ENCODE measurements around the gene EDEM2.
"Not testable (repeated sequence)": the region's sequence is repeated elsewhere in the genome, so short reads cannot be mapped to it uniquely, and the experiment has no call there.

The EDEM2 gene

DNA sequence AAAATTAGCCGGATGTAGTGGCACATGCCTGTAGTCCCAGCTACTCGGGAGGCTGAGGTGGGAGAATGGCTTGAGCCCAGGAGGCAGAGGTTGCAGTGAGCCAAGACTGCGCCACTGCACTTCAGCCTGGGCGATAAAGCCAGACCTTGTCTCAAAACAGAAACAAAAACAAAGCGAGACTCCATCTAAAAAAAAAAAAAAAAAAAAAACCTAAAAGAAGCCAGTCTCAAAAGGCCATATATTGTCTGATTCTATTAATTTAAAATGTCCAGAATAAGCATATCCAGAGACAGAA lies 66.8 kb downstream of the EDEM2 start:
- not testable (repeated sequence) for DNase-seq

DNA sequence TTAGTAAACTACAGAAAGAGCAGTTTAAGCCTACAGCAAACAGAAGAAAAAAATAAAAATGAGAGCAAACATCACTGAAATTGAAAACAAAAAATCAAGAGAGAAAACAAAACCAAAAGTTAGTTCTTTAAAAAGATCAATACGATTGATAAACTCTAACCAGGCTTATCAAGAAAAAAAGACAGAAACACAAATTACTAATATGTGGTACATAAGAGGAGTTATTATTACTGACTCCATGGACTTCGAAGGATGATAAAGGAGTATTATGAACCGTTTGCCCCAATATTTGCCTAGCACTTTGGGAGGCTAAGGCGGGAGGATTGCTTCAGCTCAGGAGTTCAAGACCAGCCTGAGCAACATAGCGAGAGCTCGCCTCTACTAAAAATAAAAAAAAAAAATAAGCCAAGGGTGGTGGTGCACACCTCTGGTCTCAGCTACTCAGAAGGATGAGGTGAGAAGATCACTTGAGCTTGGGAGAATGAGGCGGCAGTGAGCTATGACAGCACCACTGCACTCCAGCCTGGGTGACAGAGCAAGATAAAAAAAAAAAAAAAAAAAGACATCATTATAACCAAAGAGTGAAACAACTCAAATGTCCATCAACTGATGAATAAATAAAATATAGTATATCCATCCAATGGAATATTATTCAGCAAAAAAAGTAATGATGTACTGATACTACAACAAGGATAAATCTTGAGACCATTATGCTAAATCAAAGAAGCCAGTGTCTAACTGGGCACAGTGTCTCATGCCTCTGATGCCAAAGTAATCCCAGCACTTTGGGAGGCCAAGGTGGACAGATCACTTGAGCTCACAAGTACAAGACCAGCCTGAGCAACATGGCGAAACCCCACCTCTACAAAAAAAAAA lies 67.4 kb downstream of the EDEM2 start:
- DNase-seq: no peak

DNA sequence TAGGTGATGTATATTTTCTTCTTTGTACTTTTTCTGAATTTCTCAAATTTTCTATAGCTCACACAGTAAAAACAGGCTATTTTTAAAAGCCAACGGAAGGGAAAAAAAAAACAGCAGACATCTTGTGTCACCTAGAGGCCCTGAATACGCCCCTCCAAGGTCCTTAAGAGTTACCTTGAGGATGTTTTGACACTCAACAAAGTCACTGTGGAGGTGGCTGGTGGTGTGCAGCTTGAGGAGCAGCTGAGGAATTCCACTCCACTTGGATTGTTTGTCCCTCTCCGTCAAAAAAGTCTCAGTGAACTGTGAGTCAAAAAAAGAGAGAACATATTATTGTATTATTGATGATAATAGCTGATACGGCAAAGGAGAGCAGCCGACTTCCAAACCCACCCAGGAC lies 69.3 kb downstream of the EDEM2 start:
- DNase-seq: no peak

DNA sequence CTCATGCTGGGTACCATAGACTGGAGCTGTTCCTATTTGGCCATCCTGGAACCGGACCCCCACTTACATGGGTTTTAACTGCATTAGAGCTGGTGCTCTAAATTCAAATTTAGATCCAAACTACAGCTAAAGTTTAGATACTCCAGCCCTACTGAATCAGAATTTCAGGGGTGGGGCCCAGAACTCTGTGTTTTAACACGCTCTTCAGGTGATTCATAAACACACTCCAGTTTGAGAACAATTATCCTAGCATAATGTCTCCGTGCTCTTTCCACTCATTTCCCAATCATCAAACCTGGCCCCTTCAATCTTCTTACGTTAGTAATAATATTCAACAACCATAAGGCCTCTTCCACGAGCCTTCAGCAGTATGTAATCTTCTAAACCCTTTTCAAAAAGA lies 69.8 kb downstream of the EDEM2 start:
- DNase-seq: no peak

DNA sequence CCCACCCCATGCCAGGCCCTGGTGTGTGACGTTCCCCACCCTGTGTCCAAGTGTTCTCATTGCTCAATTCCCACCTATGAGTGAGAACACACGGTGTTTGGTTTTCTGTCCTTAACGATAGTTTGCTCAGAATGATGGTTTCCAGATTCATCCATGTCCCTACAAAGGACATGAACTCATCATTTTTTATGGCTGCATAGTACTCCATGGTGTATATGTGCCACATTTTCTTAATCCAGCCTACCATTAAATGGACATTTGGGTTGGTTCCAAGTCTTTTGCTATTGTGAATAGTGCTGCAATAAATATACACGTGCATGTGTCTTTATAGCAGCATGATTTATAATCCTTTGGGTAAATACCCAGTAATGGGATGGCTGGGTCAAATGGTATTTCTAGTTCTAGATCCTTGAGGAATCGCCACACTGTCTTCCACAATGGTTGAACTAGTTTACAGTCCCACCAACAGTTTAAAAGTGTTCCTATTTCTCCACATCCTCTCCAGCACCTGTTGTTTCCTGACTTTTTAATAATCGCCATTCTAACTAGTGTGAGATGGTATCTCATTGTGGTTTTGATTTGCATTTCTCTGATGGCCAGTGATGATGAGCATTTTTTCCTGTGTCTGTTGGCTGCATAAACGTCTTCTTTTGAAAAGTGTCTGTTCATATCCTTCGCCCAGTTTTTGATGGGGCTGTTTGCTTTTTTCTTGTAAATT lies 75.5 kb downstream of the EDEM2 start:
- not testable (repeated sequence) for DNase-seq

DNA sequence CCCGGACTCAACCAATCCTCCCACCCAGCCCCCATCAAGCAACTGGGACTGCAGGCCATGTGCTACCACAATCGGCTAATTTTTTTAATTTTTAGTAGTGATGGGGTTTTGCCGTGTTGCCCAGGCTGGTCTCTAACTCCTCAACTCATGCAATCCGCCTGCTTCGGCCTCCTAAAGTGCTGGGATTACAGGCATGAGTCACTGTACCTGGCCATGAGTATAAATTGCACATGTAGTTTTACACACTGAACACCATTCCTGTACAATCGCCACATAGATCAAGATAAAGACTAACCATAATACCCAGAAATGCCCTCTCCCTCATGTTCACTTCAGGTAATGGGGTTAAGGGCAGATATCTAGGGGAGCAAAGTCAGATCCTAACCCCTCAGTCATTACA lies 80.9 kb downstream of the EDEM2 start:
- no peak for DNase-seq
